Caki2 (cell line): Measurements from ENCODE around the gene KPNA4. TPM values are rescaled to one million over a fixed set of nuclear protein-coding genes. Genes with fewer than 3 reads are reported as not detected.
"Not testable (repeated sequence)": the region's sequence is repeated elsewhere in the genome, so short reads cannot be mapped to it uniquely, and the experiment has no call there.

Experiments used
- DNase-seq: peaks from one replicate; pipeline ENCODE4 v3.0.0-alpha.2; 2015; ENCODE audit warnings: low read depth
- in situ Hi-C: cut with HindIII; loops from 2 replicates; pipeline ENCODE4 v1.10.0; 2016; ENCODE audit warnings: low sequenced_read_pairs, low pct_unique_long_range_greater_than_20kb, mixed read lengths
- total RNA-seq: library from RNA; depleted of rRNA; stranded (reverse); fragments of >200 nt; shearing (Covaris generic); gene quantifications from 2 replicates; pipeline ENCODE4 v1.2.3, GENCODE V29; 2014; ENCODE audit warnings: low replicate concordance

Gene KPNA4
- total RNA-seq, 1 experiment from 2014 or later, result 20.2 TPM

DNA sequence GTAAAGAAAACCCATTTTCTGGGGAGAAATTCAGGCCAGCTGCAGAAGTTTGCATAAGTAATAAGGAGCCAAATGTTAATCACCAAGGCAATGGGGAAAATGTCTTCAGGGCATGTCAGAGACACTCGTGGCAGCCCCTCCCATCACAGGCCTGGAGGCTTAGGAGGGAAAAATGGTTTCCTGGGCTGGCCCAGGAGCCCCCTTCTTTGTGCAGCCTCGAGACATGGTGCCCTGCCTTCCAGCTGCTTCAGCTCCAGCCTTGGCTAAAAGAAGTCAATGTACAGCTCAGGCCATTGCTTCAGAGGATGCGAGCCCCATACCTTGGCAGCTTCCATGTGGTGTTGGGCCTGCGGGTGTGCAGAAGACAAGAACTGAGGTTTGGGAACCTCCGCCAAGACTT, 95.2 kb downstream of the KPNA4 start:
- in situ Hi-C loops, result no loop called here
- DNase-seq, result no peak

DNA sequence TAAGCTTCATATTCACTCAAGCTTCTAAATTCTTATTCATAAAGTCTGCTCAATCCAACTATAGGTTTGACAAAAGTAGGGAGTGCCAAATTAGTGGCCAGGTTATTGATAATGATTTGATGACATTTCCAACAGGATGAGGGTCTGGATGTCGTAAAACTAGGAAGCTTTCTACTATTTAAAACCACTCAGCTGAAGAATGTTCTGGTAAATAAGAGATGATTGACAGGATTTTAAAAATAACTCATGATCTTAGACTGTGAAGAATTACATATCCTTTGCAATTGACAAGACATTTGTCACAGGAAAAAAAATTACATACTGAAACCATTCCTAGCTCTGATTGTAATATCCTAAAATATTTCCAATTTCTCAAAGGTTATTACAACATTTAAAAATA, 100.4 kb downstream of the KPNA4 start:
- no peak for DNase-seq
- in situ Hi-C loops, result no loop called here

DNA sequence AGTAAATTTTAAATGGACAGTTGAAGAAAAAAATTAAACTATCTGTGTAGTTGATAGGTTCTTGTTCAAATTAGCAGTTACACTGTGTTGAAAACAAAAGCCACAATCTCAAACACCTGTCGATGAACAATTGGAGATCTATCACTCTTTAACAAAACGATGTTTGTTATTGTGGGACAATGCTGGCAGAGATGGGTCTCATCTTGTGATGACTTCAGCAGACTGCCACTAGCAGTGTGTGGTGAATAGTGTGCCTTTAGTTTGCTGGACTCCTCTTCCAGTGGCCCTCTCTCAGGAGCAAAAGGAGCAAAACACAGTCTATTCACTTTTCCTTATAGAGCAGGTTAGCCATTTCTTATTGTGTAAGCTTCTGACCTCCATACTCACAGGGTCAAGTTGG, 101.0 kb downstream of the KPNA4 start:
- in situ Hi-C loops, result no loop called here
- DNase-seq, result no peak

DNA sequence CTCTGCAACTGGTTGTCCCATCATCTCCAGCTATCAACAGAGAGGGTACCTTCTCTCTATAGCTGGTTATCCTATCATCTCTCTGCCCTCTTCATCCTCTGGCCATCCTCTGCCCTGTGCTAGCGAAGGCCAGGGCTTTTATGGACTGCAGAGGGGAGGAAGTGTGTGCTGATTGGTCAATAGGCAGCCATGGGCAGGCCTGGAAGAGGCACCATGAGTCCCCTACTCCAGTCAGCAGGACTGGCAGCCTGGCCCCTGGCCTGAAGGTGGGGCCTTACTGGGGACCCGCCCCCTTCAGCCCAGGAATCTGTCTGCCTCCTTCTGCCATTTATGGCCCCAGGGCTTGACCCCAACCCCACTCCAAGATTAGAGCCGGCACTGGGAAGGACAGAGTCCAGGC, 105.3 kb downstream of the KPNA4 start:
- DNase-seq, result no peak
- in situ Hi-C loops, result no loop called here

DNA sequence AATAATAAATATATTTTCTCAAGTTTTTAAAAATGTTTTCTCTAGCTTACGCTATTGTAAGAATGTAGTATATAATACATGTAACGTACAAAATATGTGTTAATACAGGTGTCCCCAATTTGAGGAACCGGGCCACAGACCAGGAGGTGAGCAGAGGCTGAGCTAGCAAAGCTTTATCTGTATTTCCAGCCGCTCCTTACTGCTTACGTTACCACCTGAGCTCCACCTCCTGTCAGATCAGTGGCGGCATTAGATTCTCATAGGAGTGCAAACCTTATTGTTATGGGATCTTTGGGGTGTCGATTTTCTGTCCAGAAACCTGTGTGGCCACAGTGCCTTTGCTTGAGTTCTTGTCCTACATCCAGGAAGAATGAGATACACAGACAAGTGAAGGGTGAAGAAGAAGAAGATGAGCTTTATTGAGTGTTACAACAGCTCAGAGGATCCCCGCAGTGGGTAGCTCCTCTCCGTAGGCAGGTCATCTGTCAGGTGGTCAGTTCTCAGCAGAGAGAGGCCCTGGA, 105.9 kb downstream of the KPNA4 start:
- no peak for DNase-seq
- in situ Hi-C loops, result no loop called here

DNA sequence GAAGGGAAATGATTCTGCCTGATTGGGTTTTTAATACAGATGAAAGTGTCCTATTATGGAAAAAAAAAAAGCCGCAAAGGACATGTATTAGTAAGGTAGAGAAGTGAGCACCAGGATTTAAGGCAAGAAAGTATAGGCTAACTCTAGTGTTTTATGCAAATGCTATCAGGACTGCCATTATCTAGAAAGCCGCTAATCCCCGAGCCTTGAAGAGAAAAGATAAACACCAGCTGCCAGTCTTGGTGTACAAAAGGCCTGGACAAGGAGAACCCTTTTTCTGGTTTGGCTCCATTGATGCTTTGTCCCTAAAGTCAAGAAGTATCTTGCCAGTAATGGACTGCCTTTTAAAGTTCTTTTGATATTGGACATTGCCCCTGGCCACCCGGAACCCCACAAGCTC, 107.2 kb downstream of the KPNA4 start:
- DNase-seq, result no peak
- in situ Hi-C loops, result no loop called here

DNA sequence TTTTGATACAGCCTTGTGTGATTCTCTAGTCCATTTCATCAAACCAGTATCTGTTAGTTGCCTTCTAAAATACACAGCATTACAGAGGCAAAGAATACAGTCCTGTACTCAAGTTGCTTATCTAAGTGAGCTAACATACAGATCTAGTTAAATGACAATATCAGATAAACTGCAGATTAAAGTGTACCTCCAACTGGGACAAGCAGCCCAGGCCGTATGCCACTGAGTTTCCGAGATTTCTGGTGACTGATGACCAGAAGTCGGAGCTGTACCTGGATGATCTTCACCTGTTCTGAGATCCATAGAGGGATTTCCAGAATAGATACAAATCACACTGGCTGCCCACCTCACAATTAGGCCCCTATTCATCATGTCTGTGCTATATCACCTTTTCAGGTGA, 109.5 kb downstream of the KPNA4 start:
- in situ Hi-C loops, result no loop called here
- DNase-seq, result no peak

DNA sequence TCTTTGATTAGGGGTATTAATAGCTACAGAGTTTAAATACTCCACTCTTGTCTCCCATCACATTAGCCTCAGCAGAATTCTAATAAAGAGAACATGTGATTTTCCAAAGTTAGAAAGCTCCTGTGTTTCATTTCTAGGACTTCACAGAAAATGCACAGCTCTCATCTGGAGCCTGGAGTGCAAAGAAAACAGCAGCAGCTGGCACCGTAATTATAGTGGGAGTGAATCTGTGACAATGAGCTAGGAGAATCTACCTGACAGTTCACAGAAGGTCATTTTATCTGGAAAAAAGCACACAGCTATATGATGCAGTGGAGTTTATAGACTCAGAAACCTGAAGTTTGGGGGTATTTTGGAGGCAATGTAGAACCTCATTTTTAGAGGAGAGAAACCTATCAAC, 110.4 kb downstream of the KPNA4 start:
- no peak for DNase-seq
- in situ Hi-C loops, result no loop called here

DNA sequence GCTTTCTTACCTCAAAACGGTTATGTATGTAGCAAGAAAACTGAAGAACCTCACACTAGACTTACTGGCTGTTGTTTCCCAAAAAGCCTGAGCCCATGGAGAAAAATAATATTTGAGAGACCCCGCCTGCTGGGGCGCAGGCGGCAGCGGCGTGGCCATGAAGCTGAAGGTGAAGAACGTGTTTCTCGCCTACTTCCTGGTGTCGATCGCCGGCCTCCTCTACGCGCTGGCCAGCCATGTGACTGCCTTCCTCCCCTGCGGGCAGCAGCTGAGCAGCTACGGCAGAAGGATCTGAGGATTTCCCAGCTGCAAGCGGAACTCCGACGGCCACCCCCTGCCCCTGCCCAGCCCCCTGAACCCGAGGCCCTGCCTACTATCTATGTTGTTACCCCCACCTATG, 113.1 kb downstream of the KPNA4 start:
- DNase-seq, in situ Hi-C loops: not testable (repeated sequence)

DNA sequence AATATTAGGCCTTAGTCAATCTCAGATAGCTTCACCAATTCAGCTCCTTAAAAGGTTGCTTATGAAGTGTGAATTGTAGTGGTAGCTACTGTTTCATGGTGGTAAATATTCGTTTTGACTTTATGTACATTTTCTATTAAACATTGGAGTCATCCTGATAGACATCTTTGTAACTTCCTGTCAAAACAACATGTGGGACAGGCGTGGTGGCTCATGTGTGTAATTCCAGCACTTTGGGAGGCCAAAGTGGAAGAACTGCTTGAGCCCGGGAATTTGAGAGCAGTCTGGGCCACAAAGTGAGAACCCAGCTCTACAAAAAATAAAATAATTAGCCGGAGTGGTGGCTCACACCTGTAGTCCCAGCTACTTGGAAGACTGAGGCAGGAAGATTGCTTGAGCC, 113.8 kb downstream of the KPNA4 start:
- no peak for DNase-seq
- in situ Hi-C loops, result no loop called here

DNA sequence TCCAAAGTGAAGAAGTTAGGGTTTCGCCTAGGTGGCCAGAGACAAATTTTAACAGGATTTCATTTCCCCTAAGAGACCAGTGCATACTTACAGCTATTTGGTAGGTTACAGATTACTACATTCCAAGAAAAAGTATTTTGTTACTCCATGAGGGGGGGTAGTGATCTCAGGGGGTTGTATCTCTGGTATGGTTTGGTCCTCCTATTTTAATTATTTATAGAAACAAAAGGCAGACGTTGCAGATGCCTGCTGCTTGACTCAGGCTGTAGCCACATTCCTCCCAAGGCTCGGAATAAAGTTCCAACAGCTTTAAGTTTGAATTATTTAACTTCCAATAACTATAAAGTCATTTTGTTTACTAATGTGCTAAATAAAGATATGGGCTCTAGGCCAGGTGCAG, 114.5 kb downstream of the KPNA4 start:
- in situ Hi-C loops, result no loop called here
- DNase-seq, result peak; percentile 74

DNA sequence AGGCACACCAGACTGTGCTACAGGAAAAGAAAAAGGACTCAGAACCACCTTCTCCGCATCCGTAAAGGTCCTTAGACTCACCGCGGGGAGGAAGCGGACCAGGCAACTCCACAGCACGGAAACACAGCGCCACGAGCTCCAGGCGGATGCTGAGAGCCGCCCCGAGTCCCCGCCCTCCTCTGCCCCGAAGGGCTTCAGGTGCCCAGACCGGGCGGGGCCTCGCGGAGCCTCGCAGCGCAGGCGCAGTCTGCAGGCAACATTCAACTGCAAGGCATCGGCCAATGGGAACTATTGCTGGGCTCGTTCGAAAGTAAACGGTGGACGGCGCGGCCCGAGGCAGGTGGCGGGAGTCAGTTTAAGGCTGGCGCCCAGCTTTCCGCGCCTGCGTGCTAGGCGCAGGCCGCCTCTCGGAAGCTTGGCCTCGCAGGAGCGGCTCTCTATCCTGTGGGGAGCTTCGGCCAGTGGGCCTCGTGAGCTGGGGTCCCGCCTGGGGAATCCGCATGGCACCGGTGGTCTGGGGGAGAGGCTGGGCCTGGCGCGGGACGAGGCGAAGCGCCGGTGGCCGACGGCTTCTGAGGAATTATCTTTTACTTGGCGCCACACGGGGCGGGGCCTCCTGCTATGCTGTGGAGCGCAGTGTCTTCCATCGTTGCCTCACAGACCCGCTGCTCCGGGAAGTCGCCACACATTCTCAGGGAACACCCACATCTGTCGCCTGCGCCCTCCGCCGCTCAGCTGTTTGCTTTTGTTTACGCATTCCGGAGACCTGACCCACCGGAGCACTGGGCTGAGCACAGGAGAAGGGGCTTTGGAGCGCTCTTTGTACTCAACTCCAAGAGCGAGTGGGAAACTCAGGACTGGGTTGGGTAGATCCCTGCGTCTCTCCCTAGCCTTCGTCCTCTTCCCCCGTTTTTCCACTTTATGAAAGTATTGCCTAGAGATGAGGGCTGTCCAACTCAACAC, 115.5 kb downstream of the KPNA4 start, which contains the start of gene TRIM59:
Gene TRIM59 (minus strand): TSS at position 151 of the 963 bp plus-strand sequence. CDS start 10,603 bp downstream, outside the sequence.
- peak; percentile 98 for DNase-seq
- in situ Hi-C loops, result no loop called here

DNA sequence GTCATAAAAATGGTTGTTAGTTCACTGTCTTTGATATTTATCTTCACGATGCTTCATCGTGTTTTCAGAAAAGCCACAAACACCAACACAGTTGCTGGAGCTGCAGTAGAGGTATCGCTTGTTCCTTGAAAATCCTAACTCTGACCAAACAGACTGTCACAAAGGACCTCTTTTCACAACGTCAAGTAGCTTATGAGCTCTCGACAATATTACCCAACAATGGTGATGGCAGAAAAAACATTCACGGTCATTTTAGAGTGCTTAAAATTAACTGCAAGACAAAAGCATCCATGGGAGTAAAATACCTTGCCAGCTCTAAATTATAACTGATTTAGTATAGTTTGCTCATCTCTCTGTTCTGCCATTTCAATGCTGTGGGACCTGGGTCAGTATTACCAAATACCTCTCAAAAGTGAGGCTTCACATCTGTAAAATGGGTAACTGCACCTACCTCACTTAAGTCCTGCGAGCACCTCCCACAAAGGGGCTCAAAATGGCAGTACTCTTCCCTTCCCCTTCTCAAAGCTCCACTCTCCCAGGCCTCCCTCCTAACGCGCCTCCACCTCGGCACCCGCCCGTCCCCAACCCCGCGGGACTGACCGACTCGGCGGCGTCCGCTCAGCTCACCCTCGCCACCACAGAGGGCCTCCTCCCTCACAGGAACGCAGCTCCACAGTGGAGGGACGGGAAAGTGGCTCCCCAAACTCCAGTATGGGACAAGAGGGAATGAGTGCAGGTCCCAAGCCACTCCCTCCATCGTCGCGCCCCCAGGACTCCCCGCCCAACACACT, 116.3 kb downstream of the KPNA4 start:
- DNase-seq, result no peak
- in situ Hi-C loops, result no loop called here

DNA sequence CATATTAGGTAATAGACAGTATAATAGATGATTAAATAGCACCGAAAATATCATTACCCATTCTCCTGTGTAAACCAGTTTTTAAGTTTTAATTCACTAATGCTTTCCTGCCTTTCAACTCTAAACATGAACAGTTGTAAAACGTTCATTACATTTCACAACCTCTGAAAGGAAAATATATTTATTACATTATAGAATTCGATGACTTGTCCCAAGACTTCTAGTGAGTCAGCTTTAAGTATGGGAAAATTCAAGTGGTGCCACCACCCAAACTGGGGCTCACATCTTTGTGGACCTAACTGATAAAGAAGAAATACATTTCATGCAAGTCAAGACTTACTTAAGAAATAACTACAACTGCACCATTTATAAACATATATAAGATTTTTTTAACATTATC, 117.8 kb downstream of the KPNA4 start:
- DNase-seq, result no peak
- in situ Hi-C loops, result no loop called here

DNA sequence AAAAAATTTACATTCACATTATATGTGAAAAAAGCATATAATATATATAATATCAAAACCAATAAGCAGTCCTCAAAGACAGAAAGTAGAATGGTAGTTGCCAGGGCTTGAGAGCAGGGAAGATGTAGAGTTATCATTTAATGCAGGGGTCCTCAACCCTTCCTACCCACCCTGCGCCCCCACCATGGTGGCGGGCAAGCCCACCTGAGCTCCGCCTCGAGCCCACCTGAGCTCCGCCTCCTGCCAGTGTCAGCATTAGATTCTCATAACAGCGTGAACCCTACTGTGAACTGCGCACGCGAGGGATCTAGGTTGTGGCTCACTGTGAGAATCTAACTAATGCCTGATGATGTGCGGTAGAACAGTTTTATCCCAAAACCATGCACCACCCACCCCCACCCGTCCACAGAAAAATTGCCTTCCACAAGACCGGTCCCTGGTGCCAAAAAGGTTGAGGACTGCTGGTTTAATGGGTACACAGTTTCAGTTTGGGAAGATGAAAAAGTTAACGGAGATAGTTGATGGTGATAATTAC, 118.8 kb downstream of the KPNA4 start:
- in situ Hi-C loops, result no loop called here
- DNase-seq, result no peak

DNA sequence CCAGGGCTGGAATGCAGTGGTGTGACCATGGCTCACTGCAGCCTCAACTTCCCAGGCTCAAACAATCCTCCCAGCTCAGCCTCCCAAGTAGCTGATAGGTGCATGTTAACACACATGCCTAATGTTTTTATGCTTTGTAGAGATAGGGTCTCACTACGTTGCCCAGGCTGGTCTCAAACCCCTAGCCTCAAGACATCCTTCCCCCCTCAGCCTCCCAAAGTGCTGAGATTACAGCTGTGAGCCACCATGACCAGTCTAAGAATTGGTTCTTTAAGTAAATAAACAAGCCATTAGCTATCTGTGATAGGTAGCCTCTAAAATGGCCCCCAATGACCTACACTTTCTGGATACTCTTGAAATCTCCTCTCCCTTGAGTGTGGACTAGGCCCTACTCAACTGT, 119.5 kb downstream of the KPNA4 start:
- in situ Hi-C loops, result no loop called here
- DNase-seq, result no peak
